Urothelium cell line (cell line): ENCODE data around the gene ABTB2.

Source experiments
- DNase-seq: peaks from one replicate; pipeline ENCODE4 v3.0.0; 2011; ENCODE audit warnings: low spot score, mixed read lengths
- FAIRE-seq: peaks from 2 replicates; lab custom pipeline; 2011; peaks lifted over from hg19 to GRCh38; lab: Jason Lieb, UNC

The ABTB2 gene

DNA sequence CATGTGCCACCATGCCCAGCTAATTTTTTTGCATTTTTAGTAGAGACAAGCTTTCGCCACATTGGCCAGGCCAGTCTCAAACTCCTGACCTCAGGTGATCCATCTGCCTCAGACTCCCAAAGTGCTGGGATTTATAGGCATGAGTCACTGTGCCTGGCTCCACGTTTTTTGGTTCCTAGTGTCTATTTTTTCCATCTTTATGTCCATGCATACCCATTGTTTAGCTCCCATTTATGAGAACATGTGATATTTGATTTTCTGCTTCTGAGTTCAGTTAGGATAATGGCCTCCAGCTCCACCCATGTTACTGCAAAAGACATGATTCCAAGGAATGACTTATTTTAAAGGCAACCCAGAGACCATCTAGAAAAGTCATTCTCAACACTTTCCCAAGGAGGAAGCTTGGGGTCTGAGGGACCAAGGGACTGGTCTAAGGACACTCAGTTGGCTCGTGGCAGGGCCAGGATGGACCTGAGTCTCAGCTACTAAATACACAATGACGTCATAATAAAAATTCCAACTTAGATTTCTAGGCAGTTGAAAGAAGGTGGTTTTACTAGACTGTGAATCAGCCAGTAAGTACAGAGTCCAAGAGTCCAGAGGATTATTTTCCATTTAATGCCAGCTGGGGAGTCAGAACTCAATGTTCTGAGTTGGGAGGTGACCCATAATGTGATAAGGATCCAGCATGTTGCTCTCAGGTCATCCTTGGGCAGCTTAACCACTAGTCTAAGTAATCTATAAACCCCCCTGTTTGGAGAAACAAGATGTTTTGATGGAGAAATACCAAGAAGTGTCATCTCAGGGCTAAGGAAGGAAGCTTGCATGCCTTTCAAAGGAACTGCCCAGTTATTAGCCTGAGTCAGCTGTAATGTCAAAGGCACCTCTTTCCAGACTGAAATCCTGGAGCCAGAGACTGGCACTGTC, 39.4 kb downstream of the ABTB2 start:
- DNase-seq (peak; percentile 37), FAIRE-seq (no peak)

GRCh38 chr11:34317666-34318065, 40.1 kb downstream of the ABTB2 start:
- FAIRE-seq, result no peak
- DNase-seq, result no peak

GRCh38 chr11:34317036-34317360, 40.8 kb downstream of the ABTB2 start:
- no peak for DNase-seq
- FAIRE-seq, result no peak

GRCh38 chr11:34316347-34317035, 41.3 kb downstream of the ABTB2 start:
- DNase-seq, result no peak
- FAIRE-seq, result no peak

DNA sequence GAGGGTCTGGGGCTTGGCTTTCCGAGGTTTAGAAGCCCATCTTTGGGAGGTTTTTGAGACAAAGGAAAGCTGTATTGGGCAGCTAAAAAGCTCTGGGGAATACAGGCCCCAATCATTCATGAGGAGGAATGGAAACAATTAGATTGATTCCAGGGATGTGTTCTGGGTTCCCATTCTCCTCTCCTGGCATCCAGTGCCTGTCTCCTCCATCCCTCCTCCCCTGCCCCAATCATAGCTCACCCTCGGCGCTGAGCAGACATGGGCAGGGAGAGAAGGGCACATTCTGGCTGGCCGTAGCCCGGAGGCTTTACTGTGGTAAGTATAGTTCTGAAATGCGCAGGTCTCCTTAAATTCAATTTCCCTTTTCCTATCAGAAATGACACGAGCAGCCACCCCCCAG, 42.4 kb downstream of the ABTB2 start:
- DNase-seq (no peak), FAIRE-seq (no peak)

GRCh38 chr11:34314936-34315335, 42.9 kb downstream of the ABTB2 start:
- no peak for FAIRE-seq
- no peak for DNase-seq

GRCh38 chr11:34314176-34314575, 43.6 kb downstream of the ABTB2 start:
- DNase-seq, result no peak
- FAIRE-seq, result no peak

- DNase-seq, result peak; percentile 40
- no peak for FAIRE-seq
Measured at GRCh38 chr11:34313099-34313517, 44.7 kb downstream of the ABTB2 start.

DNA sequence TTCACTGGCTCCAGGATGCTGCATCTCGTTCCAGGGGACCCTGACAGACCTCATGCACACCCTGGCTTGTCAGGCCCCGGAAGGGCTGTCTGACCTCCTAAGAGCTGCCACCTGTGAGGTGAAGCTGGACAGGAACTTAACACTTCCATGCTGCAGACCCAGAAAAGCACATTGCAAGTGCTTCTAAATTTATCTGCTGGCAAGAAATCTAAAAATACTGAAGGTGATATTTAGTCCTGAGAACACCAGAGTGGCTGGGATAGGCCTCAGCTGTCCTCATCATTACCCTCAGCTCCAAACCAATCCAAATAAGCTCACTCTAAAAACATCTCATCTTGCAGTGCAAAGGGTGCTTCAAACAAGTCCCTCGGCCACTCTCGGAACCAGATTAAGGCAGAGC, 46.7 kb downstream of the ABTB2 start:
- no peak for DNase-seq
- no peak for FAIRE-seq

DNA sequence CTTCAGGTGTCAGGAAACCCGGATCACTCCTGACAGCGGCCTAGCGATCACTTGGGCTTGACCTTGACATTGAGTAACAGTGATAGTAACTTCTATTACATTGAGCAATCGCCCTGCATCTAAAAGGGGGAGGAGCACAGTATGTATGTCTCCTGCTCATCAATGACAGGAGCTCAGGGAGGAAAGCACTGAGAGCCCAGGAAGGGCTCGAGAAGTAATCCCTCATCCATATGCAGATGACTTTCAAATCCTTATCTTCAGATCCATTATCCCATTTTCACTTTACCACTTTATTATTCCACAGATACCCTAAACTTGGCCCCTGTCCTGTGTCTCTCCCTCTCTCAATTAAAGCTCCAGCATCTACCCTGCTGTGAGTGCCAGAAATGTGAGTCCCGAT, 47.8 kb downstream of the ABTB2 start:
- no peak for DNase-seq
- FAIRE-seq, result no peak

GRCh38 chr11:34308913-34309585, 48.8 kb downstream of the ABTB2 start:
- DNase-seq (no peak), FAIRE-seq (no peak)

DNA sequence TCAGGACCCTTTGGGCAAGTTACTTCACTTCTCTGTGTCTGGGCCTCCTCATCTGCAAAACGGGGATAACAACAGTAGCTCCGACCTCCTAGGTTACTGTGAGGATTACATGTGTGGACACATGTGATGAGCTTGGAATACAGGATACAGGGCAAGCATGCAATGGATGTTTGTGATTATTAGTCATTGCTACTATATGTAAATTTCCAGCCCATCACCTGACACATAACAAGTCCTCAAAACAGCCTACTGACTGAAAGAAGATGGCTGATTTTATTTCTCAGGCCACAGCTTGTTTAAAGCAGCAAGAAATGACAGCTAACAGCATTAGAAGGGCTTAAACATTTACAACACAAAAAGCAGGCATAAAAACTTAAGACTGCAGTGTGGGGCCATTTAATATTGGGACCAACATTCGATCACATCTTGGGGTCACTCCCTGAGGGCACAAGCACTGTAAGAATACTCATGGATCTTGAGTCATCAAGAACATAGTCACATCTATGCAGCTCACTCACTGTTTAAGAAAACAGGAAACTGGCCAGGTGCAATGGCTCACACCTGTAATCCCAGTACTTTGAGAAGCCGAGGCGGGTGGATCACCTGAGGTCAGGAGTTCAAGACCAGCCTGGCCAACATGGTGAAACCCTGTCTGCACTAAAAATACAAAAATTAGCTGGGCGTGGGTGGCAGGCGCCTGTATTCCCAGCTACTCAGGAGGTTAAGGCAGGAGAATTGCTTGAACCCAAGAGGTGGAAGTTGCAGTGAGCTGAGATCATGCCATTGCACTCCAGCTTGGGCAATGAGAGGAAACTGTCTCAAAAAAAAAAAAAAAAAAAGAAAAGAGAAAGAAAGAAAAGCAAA, 49.5 kb downstream of the ABTB2 start:
- DNase-seq (no peak), FAIRE-seq (no peak)

DNA sequence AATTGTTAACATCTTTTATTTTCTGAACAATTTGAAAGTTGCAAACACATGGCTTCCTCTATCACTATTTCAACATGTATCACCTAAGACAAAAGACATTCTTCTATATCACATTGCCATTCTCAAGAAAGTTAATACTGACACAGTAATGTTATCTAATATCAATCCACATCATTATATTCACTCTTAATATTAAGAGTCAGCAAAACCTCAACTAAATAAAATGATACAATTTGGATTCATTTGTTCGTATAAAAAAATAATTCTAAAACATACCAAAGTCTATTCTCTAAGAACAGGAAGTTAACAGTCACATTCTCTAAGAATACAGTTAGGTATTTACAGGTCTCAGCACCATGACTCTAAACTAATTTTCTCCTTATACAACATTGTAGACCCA, 52.0 kb downstream of the ABTB2 start:
- DNase-seq (no peak), FAIRE-seq (no peak)

GRCh38 chr11:34305193-34305592, 52.6 kb downstream of the ABTB2 start:
- DNase-seq (no peak), FAIRE-seq (no peak)

DNA sequence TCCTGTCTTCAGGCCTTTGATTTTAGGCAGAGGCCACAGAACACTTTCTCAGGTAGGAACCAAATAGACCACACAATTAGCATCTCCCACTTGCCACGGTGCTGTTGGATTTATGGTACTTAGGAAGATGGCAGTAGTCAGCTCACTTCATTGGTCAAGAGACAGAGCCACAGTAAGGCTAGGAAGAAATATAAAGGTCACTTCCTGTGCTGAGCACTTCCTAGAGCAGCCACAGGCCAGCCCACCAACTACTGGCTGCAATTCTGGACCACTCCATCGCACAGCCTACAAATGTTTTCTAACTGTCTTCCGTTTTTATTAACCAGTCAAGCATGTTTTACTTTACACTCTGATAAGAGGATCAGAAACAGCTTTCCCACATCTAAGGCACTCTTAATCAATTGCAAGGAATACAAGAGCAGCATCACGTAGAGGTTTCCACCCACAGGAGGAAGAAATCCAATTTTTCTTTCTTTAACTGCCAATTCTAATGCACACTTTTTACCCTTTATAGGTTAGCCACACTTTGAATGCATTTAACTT, 54.7 kb downstream of the ABTB2 start:
- DNase-seq (peak; percentile 18), FAIRE-seq (no peak)

DNA sequence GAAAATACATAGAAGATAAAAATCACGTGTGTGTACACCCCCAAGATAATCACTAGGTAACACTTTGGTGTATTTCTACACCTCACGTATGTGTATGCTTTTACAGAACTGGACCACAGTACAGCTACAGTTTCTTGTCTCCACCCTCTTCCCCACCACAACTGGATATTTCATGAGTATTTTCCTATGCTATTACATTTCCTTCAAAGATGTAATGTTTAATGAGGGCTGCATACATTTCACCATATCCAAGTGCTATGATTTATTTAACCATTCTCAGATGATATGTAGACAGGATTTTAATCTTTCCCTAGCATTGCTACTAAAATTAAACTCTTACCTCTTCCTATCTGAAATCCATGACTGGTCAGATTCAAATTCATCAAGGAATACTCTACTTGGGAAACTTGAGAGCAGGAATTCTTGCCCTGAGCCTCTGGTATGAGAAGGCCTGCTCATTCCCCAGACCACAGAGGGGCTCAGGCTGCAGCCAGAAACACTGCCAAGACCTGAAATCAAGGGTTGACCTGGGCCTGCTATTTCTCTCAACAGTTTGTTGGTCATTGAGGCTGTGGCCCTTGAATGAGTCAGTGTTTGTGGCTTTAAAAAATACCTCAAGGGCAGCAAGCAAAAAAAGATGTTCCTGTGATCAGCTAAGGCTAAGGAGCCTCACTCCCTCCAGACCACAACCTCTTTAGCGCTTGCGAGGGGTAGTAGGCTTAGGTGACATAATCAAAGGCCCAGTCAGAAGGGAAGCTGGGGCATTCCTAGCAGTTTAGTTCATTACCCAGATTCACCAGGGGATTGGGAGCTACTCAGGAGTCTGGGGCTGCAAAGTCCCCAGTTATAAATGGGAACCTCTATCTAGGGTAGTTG, 55.5 kb downstream of the ABTB2 start:
- DNase-seq, result peak; percentile 83
- no peak for FAIRE-seq

- no peak for FAIRE-seq
Measured at GRCh38 chr11:34300926-34301295, 56.9 kb downstream of the ABTB2 start.

GRCh38 chr11:34300026-34300925, 57.5 kb downstream of the ABTB2 start:
- no peak for FAIRE-seq
- DNase-seq, result no peak

More at GRCh38 chr11:34300926-34301295, 56.9 kb downstream of the ABTB2 start:
- DNase-seq, result no peak
